HG02938 (cell line): ENCODE results near the gene NR4A1.

Experiments
- ATAC-seq: cut with Tn5 transposase; IDR thresholded peaks from one replicate; pipeline ENCODE4 v1.9.1; 2021; ENCODE audit warnings: mild to moderate bottlenecking, moderate library complexity; ENCODE audit not compliant: unreplicated experiment

NR4A1 gene

DNA sequence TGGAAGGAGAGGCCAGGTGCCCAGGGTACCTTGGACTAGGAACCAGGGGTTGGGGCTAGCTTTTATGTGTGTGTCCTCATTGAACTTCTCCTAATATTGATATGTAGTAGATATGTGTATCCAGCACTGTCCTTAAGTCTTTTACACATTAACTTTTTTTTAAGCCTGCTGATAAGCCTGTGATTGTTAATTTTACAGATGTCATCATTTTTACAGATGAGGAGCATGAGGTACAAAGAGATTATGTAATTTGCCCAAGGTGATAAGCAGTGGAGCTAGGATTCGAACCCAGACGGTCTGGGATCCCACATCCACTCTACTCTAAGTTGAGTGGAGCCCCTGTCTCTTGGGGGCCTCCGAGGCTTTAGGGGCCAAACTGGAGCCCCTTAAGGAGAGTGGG, 10.2 kb upstream of the NR4A1 start:
- no peak for ATAC-seq

DNA sequence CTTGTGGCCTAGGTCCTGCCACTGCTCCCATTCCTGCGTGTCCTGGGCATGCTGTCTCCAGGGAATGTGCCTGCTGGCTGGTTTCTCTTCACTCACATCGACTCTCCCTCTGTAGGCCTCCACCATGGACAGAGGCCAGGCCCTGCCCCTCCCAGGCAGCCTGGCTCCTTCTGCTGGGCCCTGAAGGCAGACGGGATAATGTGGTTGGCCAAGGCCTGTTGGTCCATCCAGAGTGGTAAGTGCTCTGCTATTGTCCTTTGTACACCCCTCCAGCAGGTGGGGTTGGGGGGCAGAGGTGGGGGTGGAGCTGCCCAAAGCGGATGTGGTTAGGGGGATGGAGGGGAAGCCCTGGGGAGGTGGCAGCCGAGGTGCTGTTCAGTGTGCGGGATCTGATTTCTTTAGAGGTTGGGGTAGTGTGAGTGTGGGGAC, 9.5 kb upstream of the NR4A1 start:
- ATAC-seq: no peak

DNA sequence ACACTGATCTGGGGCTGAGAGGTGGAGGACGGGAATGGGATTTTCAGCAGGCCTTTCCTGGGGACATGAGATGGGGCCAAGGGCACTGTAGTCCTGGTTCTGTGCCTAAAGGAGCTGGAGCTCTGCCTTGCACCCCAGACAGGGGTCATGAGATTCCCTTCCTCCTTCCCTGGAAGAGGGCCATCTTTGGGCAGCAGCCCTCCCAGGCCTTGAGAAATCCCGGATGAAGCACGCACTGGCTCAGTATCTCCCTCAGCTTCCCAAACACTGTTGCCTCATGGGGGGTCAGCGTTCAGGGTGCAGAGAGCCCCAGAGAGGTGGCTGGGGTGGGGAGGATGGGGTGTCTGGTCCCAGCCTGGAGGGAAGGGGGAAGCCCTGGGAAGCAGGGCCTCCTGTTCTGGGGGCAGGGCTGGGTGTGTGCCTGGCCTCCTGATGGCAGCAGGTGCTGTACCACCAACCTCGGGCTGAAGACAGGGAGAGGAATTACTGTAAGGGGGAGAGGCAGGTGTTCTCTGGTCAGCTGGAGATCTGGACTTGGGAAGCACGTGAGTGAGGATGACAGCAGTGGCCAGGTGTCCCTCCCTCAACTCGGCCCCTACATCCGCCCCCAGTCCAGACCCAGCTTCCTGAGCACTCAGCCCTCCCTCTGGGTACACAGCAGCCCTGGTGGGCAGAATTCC, 8.4 kb upstream of the NR4A1 start:
- ATAC-seq: no peak

DNA sequence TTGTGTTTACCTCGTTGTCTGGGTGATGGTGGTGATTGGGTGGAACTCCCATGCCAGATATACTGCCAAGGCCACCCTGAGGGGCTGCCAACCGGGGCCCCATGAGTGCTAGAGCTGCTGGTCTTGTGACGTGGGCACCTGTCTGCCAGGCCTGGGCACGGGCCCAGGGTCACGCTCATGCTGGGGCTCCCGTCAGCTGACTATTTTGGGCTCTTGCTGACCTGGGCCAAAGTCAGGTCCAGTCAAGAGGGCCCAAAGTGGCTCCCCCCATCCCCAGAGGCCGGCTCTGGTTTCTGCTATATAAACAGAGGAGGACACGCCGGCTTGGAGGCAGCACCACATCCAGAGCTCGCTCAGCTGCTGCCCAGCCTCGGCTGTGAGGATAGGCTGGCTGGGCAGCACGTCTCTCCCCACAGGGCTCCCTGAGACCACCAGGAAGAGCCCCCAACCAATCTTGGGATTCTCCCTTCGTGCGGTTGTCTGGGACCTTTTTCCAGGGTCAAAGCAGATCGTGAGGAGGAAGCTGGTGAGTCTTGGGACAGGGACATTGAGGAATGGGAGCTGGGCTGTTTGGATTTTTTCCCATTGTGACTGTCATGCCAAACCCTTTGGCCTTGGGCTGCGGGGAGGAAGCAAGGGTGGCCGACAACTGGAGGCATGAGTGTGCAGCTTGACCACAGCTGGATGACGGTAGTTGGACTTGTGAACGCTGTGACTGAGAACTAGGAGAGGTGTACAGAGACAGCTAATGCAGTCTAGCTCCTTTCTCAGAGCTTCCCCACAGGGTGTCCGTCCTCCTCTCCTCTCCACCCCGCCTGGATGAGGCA, 7.6 kb upstream of the NR4A1 start:
- no peak for ATAC-seq

DNA sequence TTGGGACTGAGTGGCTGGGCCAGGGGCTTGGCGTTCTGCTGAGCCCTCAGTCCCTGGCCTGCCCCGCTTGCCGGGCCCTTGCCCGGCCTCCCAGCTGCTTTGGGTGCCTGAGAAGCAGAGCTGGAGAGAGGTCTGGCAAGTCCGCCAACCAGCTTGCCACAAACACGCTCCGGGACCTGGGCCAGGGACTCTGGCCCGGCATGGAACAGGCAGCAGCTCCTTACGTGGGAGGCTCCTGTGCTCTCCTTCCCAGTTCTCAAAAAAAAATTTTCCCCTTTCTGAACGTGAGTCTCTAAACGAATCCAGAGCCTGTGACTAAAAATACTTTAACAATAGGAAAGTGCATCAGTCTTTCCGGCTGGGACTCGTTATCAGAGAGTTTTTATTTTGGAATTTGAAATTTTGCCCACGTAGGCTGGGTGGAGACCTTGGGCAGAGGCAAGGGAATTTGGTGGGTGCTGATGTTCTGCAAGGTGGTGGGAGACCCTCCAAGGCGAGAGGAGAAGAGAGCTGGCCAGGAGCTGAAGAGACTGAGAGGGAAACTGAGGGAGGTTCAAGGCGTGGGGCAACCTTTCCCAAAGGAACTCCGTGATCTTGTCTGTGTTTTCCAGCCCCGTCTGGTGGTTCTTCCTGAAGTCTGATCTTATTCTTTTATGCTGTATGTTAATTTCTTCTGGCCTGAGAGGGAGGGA, 6.8 kb upstream of the NR4A1 start:
- ATAC-seq: no peak

DNA sequence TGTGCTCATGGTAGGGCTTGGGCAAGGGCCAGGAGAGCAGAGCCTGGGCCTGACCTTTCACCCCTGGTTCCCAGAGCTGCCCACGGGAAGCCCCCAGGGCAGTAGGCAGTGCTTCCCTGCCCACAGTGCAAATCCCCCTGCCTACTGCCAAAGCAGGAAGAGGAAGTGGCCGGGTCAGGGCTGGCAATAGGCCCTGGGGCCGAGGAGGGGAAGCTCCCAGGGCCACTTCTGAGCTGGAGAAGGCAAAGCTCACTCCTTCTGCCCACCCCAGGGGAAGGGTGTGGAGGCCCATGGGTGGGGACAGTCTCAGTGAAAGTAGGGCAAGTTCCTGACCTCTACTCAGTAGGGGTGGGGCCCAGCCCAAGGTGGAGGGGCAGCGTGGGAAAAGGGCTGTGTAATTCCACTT, 5.4 kb upstream of the NR4A1 start:
- no peak for ATAC-seq

DNA sequence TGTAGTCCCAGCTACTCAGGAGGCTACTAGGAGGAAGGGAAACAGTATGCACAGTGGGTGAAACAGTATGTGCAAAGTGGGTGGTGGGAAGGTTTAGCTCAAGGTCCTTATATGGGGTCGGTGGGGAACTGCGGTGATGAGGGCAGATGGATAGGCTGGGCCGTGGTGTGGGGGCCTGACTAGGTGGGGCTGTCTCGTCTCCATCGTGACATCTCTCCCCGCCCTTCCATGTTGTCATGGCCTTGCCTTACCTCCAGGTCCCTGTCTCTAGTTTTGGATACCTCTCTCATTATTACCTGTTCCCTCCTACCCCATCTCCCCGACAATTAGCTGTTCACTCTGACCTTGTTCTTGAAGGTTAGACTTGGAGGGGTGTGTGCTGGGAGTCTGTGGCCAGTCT, 4.4 kb upstream of the NR4A1 start:
- ATAC-seq: no peak

DNA sequence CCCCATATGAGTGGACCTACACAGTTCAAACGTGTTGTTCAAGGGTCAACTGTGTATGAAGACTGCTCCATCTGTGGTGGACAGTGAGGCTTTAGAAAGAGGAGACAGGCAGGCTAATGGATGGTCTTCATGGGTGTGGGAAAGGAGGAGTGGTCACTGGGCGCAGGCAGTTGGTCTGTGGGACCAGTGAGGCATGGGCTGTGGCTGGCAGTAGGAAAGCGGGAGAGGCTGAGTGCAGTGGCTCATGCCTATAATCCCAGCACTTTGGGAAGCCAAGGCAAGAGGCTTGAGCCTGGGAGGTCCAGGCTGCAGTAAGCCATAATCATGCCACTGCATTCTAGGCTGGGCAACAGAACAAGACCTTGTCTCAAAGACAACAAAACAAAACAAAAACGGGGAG, 2.0 kb upstream of the NR4A1 start:
- no peak for ATAC-seq

DNA sequence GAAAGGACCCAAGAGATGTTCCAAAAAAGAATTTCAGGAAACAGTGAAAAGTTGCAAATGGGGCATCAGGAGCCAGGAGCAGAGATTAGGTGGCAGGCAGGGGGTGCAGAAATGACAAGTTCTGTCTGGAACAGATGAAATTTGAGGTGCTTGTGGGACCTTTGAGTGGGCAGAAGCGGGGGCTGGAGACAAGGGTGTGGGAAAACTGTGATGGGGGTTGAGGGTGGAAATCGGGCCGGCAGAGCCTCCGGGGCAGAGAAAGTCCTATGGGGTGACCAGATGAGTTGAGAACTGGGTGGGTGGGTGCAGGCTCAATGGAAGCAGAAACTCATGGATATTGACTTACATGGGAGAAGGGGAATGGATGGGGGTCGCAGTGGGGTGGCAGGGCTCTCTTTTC, 1.6 kb upstream of the NR4A1 start:
- no peak for ATAC-seq

DNA sequence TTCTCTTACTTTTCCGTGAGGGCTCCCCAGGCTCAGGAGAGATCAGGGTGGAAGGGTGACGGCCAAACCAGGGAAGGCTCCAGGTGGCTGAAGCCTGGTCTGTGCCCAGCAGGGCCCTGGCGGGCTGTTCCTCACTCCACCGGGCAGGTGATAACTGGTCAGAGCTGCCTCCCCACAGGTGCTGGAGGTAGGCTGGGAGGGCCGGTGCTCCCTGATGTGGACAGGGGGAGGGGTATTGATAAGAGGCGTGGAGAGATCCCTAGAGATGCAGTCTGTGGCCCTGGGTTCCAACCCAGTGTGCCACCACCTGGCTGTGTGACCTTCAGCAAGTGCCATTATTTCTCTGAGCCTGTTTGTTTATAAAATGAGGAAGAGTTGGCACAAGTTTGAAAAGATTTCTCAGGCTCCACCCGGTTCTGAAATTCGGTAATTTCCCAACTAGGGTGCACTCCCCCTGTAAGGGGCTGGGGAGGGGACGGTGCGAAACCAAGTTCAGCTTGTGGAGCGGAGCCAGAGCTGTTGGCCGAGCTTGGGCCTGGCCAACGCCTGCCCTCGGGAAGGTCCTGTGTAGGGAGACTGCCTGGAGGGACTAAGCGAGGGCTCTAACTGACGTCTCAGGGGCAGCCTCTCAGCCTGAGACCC, 1.0 kb upstream of the NR4A1 start:
- no peak for ATAC-seq

DNA sequence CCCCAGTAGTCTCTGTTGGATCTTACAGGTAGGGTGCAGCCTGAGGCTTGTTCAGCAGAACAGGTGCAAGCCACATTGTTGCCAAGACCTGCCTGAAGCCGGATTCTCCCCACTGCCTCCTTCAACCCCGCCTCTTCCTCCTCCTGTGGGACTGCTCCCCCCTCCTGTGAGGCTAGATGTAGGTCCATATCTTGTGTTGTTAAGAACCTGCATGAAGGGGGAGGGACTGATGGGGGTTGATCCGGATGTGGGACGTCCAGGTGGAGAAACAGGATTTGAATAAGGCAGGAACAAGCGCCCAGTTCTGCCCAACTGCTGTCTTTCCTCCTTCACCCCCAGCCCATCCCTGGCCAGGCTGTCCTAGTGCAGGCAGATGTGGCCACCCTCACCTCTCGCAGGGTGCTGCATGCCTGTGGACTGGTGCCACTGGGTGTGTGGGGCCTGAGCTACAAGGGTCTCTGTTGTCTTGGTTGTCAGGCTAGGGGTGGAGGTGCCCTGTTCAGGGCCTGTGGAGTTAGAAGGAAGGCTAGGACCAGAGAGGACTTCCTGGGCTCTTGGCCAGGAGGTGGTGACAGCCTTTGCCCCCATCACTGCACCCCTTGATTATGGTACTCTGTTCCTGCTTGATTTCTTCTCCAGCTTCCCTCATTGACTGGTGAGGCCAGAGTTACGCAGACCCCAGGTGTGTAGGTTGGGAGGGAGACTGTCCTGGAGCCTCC, 1.4 kb downstream of the NR4A1 start:
- ATAC-seq: no peak

DNA sequence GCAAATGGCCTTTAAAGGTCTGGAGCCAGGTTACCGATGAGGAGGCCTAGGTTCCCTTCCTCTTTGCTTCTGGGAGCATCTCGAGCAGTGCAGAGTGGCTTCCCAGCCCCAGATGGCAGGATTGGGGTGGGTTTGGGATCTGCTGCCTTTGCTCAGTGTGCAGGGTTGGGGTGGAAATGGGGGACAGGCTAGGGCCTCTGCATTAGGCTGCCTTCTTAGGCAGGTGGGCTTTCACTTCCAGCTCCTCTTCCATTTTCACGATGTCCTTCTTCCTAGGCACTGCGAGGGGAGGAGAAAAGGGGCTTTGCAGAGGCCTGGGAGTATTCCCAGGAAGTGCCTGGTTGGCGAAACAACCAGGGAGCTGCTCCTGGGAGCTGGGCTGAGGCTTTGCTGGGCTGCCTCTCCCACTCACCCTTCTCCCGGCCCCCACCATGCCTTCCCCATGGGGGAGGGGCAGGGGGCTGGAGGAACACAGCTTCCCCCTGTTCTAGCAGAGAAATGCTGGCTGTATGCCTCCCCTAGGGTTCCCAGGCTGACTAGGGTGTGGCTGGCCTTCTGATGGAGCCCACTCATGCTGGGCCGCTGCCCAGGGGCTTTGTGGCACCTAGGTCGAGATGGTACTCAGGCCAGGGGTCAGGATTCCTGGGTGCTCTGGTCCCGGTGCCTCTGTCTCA, 2.4 kb downstream of the NR4A1 start:
- ATAC-seq: no peak

DNA sequence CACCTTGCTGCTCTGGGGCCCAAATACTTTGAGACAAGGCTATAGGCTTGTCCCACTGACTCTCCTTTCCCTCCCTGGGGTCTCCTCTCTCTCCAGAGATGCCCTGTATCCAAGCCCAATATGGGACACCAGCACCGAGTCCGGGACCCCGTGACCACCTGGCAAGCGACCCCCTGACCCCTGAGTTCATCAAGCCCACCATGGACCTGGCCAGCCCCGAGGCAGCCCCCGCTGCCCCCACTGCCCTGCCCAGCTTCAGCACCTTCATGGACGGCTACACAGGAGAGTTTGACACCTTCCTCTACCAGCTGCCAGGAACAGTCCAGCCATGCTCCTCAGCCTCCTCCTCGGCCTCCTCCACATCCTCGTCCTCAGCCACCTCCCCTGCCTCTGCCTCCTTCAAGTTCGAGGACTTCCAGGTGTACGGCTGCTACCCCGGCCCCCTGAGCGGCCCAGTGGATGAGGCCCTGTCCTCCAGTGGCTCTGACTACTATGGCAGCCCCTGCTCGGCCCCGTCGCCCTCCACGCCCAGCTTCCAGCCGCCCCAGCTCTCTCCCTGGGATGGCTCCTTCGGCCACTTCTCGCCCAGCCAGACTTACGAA, 3.1 kb downstream of the NR4A1 start:
- ATAC-seq: no peak

DNA sequence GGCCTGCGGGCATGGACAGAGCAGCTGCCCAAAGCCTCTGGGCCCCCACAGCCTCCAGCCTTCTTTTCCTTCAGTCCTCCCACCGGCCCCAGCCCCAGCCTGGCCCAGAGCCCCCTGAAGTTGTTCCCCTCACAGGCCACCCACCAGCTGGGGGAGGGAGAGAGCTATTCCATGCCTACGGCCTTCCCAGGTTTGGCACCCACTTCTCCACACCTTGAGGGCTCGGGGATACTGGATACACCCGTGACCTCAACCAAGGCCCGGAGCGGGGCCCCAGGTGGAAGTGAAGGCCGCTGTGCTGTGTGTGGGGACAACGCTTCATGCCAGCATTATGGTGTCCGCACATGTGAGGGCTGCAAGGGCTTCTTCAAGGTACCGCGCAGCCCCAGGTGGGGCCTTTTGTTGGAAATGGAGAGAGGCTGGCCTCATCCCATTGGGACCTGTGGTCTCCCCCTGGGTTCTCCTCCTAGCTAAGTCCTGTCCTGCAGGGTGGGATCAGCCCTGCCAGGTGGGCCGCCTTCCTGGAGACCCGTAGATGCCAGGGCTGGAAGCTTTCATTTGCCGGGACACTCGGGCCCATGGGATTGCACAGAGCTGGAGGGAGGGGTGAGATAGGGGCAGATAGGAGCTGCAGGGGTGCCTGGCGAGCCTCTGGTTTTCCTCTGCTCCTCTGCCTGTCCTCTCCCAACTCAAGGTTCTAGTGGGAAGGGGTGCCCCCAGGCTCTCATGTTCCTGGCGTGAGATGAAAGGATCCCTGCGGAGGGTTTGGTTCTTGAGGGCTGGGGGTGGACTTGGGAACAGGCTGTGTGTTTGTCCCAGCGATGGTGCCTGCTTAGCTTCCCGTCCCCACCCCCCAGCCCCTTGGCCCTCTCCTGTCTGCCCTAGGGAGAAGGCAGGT, 3.8 kb downstream of the NR4A1 start:
- no peak for ATAC-seq

DNA sequence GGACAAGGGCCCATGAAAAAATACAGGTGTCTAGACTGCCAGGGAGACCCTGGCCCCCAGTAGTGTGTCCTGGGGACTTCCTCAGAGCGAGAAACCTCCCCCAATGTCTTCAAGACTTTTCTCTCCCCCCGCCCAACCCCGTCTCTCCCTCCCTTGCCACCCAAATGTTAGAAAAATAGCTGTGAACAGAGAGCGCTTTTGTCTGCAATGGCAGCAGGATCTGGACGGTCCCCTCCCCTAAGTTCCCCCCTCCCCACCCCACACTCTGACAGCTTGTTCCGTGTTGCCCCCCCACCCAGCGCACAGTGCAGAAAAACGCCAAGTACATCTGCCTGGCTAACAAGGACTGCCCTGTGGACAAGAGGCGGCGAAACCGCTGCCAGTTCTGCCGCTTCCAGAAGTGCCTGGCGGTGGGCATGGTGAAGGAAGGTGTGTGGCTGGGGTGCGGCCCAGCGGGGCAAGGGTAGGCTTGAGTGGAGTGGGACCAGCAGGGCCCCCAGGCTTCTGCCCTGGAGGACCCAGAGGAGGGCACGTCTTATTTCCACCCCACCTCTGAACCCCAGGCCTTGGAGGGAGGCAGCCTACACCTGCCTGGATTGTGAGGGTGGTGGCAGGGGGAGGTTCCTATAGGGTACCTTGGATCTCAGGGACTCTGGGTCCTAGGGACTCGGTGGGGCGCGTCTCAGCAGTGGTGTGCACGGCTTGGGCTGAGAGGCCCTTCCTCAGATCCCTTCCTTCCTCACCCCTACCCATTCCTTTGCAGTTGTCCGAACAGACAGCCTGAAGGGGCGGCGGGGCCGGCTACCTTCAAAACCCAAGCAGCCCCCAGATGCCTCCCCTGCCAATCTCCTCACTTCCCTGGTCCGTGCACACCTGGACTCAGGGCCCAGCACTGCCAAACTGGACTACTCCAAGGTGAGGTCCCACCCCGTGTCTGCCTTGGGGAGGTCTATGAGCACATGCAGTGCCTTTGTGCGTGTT, 4.8 kb downstream of the NR4A1 start:
- ATAC-seq: no peak

DNA sequence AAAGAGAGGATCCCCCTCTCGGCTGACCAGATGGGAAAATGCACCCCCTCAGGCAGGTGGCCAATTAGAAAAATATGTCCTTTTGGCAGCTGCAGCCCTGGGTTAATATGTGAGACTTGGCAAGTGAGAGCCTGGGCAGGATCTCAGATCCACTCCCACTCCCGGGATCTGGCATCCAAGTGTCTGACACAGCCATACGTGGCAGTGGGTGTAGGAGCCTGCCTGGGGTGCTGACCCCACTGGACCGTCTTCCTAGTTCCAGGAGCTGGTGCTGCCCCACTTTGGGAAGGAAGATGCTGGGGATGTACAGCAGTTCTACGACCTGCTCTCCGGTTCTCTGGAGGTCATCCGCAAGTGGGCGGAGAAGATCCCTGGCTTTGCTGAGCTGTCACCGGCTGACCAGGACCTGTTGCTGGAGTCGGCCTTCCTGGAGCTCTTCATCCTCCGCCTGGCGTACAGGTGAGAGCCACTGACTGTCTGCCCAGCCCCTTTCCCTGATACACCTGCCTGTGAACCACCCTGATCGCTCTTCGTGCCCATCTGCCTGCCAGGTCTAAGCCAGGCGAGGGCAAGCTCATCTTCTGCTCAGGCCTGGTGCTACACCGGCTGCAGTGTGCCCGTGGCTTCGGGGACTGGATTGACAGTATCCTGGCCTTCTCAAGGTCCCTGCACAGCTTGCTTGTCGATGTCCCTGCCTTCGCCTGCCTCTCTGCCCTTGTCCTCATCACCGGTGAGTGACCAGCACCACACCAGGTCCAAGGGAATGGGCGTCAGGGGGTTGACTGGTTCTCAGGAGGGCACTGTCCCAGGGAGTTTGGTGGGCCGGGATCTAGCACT, 5.8 kb downstream of the NR4A1 start:
- ATAC-seq: no peak
